ENCODE data around the gene C1QB.
"Not testable (repeated sequence)": the region's sequence is repeated elsewhere in the genome, so short reads cannot be mapped to it uniquely, and the experiment has no call there.

The C1QB gene

GRCh38 chr1:22696610-22697009 is 43.6 kb downstream of the C1QB start:
- no peak for DNase-seq (ENCODE audit: low spot score)

GRCh38 chr1:22697980-22698379 is 44.9 kb downstream of the C1QB start:
- no peak for DNase-seq (ENCODE audit: low spot score)

- no peak for DNase-seq (ENCODE audit: low spot score)
Observed at GRCh38 chr1:22699681-22700520, 46.9 kb downstream of the C1QB start.

GRCh38 chr1:22702296-22703085 is 49.5 kb downstream of the C1QB start:
- no peak for DNase-seq (ENCODE audit: low spot score)

GRCh38 chr1:22704440-22705067 is 51.5 kb downstream of the C1QB start:
- peak; percentile 58 for DNase-seq (ENCODE audit: low spot score)

- no peak for DNase-seq (ENCODE audit: low spot score)
Observed at GRCh38 chr1:22705586-22705985, 52.5 kb downstream of the C1QB start.

GRCh38 chr1:22706100-22706499 is 53.1 kb downstream of the C1QB start:
- not testable (repeated sequence) for DNase-seq (ENCODE audit: low spot score)

- DNase-seq (ENCODE audit: low spot score), result no peak
Observed at GRCh38 chr1:22708777-22709176, 55.7 kb downstream of the C1QB start.

- DNase-seq (ENCODE audit: low spot score), result no peak
Observed at GRCh38 chr1:22709227-22709626, 56.2 kb downstream of the C1QB start.

GRCh38 chr1:22709891-22710700 is 57.1 kb downstream of the C1QB start:
- DNase-seq (ENCODE audit: low spot score), result no peak

GRCh38 chr1:22710701-22711049 is 57.6 kb downstream of the C1QB start, which contains the start of gene EPHB2:
EPHB2 (plus strand) TSS chr1:22710839; CDS start chr1:22710983, 144 bp downstream.
- no peak for DNase-seq (ENCODE audit: low spot score)

GRCh38 chr1:22711071-22711470 is 58.0 kb downstream of the C1QB start:
- no peak for DNase-seq (ENCODE audit: low spot score)

All from CD4-positive, alpha-beta T cell treated with Interleukin-6 at 100 ng/mL for 8 hours (primary cell).